HepG2 (cell line): Measurements from ENCODE around the gene SPIN1. TPM values are rescaled to one million over a fixed set of nuclear protein-coding genes. Genes with fewer than 3 reads are reported as not detected.

Experiments used
- ATAC-seq: fragments of 200-7000 bp; cut with Tn5 transposase; 3 replicates; pipeline ENCODE4 v1.9.1; 2020; ENCODE audit warnings: mild to moderate bottlenecking, moderate library complexity
- BruUV-seq: library from RNA; stranded (reverse); fragments of 400-500 nt; replicated peaks from 2 replicates; lab custom pipeline; 2021; lab: Mats Ljungman, UMichigan
- CTCF ChIA-PET: fragments of 300-600 bp; formaldehyde crosslinking; extraction: SDS; loops from one replicate; lab custom pipeline; 2021; ENCODE audit warnings: low total read pairs, inconsistent platforms, low intra/inter-chr PET ratio; lab: Yijun Ruan, JAX
- POLR2A ChIA-PET: fragments of 350-600 bp; sonication (Branson Sonifier 250); formaldehyde crosslinking; loops from one replicate; lab custom pipeline; 2020; ENCODE audit warnings: antibody characterized with exemption, inconsistent platforms; lab: Yijun Ruan, JAX
- DNase-seq: peaks from one replicate; pipeline ENCODE4 v3.0.0-alpha.2; 2015; ENCODE audit warnings: low spot score
- FAIRE-seq: peaks from 3 replicates; lab custom pipeline; 2011; peaks lifted over from hg19 to GRCh38; lab: Jason Lieb, UNC
- H2AFZ ChIP-seq: one replicate; pipeline ENCODE4 v1.6.1; 2011; ENCODE audit warnings: low read length, inconsistent platforms
- H3K27ac ChIP-seq: fragments of 300-600 bp; 3 replicates; pipeline ENCODE4 v1.8.0; 2011; ENCODE audit warnings: mixed run types, mild to moderate bottlenecking, mixed read lengths, low read length, inconsistent platforms; ENCODE audit not compliant: insufficient read depth; ENCODE audit errors: extremely low read length
- H3K27me3 ChIP-seq, 2 experiments: fragments of 200-600 bp in 1 of 2; 2 replicates in 1 of 2; 3 replicates in 1 of 2; pipeline versions ENCODE4 v1.6.0 to v1.8.0; 2011; ENCODE audit warnings: low read length in 2 of 2, mild to moderate bottlenecking in 2 of 2, moderate library complexity in 2 of 2, inconsistent platforms in 1 of 2; ENCODE audit not compliant: insufficient read depth in 2 of 2, control insufficient read depth in 1 of 2
- H3K36me3 ChIP-seq, 2 experiments: fragments of 200-600 bp in 1 of 2; replicated peaks in 1 of 2; 2 replicates in 1 of 2; 3 replicates in 1 of 2; pipeline versions ENCODE4 v1.5.1 to v1.8.0; 2011; ENCODE audit warnings: low read length in 2 of 2, inconsistent platforms in 1 of 2; ENCODE audit not compliant: insufficient read depth in 2 of 2, control insufficient read depth in 1 of 2
- H3K4me1 ChIP-seq: 2 replicates; pipeline ENCODE4 v1.5.1; 2012; ENCODE audit warnings: low read length, inconsistent platforms; ENCODE audit not compliant: insufficient read depth
- H3K4me2 ChIP-seq: 2 replicates; pipeline ENCODE4 v1.6.0; 2011; ENCODE audit warnings: low read depth, low read length, inconsistent platforms
- H3K4me3 ChIP-seq, 3 experiments: fragments of 200-600 bp in 1 of 3; sonication (generic), shearing (Covaris generic) in 1 of 3; replicated peaks in 1 of 3; 2 replicates each; pipeline ENCODE4 v1.5.1; 2011 to 2016; ENCODE audit warnings: low read length in 3 of 3, inconsistent platforms in 2 of 3, low read depth in 2 of 3, mild to moderate bottlenecking in 2 of 3, control low read depth in 1 of 3, mixed read lengths in 1 of 3; ENCODE audit not compliant: insufficient read depth in 1 of 3
- H3K79me2 ChIP-seq: one replicate; pipeline ENCODE4 v1.6.1; 2011; ENCODE audit warnings: low read length, inconsistent platforms; ENCODE audit not compliant: insufficient read depth
- H3K9ac ChIP-seq: 2 replicates; pipeline ENCODE4 v1.6.0; 2011; ENCODE audit warnings: mild to moderate bottlenecking, low read depth, low read length, inconsistent platforms; ENCODE audit not compliant: insufficient read depth
- H3K9me3 ChIP-seq: 2 replicates; pipeline ENCODE4 v1.5.1; 2012; ENCODE audit warnings: mild to moderate bottlenecking, low read length
- H4K20me1 ChIP-seq: 2 replicates; pipeline ENCODE4 v1.6.0; 2011; ENCODE audit warnings: inconsistent platforms, mild to moderate bottlenecking, low read length, moderate library complexity; ENCODE audit not compliant: insufficient read depth
- ASH2L ChIP-seq: fragments of 300-600, 200-600 bp; sonication (generic); IDR thresholded peaks from 2 replicates; pipeline ENCODE4 v1.7.0; 2017; ENCODE audit warnings: low read depth, mild to moderate bottlenecking, moderate library complexity, mixed read lengths, low read length; ENCODE audit not compliant: insufficient read length
- BRD4 ChIP-seq: sonication (generic); formaldehyde crosslinking; IDR thresholded peaks from 2 replicates; pipeline ENCODE4 v1.4.0; 2020; ENCODE audit warnings: missing genetic modification reagents
- FOSL2 ChIP-seq: sonication (generic); formaldehyde crosslinking; IDR thresholded peaks from 2 replicates; pipeline ENCODE4 v1.4.0; 2020; ENCODE audit warnings: missing genetic modification reagents
- NR2C2 ChIP-seq: sonication (generic); formaldehyde crosslinking; IDR thresholded peaks from 2 replicates; pipeline ENCODE4 v1.4.0; 2020; ENCODE audit warnings: missing genetic modification reagents, mild to moderate bottlenecking, moderate library complexity, borderline replicate concordance
- PLSCR1 ChIP-seq: sonication (generic); formaldehyde crosslinking; IDR thresholded peaks from 2 replicates; pipeline ENCODE4 v1.5.0; 2020; ENCODE audit warnings: missing genetic modification reagents, mild to moderate bottlenecking, borderline replicate concordance
- RFX1 ChIP-seq: fragments of 450-650 bp; IDR thresholded peaks from 2 replicates; pipeline ENCODE4 v1.6.1; 2017
- ZNF101 ChIP-seq: sonication (generic); formaldehyde crosslinking; IDR thresholded peaks from 2 replicates; pipeline ENCODE4 v1.4.0; 2020; ENCODE audit warnings: mild to moderate bottlenecking, low read depth, missing genetic modification reagents, borderline replicate concordance
- ZNF20 ChIP-seq: sonication (generic); formaldehyde crosslinking; IDR thresholded peaks from 2 replicates; pipeline ENCODE4 v1.4.0; 2020; ENCODE audit warnings: mild to moderate bottlenecking, moderate library complexity, missing genetic modification reagents
- ZNF256 ChIP-seq: sonication (generic); formaldehyde crosslinking; conservative IDR thresholded peaks from 2 replicates; pipeline ENCODE4 v1.4.0; 2020; ENCODE audit warnings: missing genetic modification reagents
- ZNF335 ChIP-seq: sonication (generic); formaldehyde crosslinking; IDR thresholded peaks from 2 replicates; pipeline ENCODE4 v1.4.0; 2020; ENCODE audit warnings: missing genetic modification reagents
- WGBS: methylation state at CpG from one replicate; pipeline ENCODE4 v1.1.6; 2017; ENCODE audit warnings: low lambda C conversion rate; 5-methylcytosine and 5-hydroxymethylcytosine counted together
- in situ Hi-C: cut with HindIII; loops from 2 replicates; pipeline ENCODE4 v1.10.0; 2017; ENCODE audit warnings: low pct_unique_long_range_greater_than_20kb; ENCODE audit not compliant: extremely low pct_ligation_motif_present
- intact Hi-C: fragments of 100-400 bp; cut with micrococcal nuclease; formaldehyde crosslinking; loops from one replicate; pipeline ENCODE4 v1.10.0; 2022; ENCODE audit not compliant: unreplicated experiment
- polyA plus RNA-seq, 8 experiments: library from polyadenylated mRNA; depleted of rRNA in 3 of 8; stranded (reverse) in 7 of 8; unstranded in 1 of 8; fragments of >200 nt; fragmentation: Illumina TruSeq in 4 of 8; extraction: Trizol in 4 of 8; gene quantifications; 2 replicates each; pipeline versions ENCODE4 v1.2.1 to v1.2.3, GENCODE V29; 2011 to 2016; ENCODE audit warnings: low read depth in 4 of 8, missing spikeins in 1 of 8, mixed read lengths in 1 of 8; ENCODE audit not compliant: insufficient read depth in 1 of 8
- total RNA-seq, 5 experiments: library from RNA; depleted of rRNA; stranded (reverse); fragments of >200 nt; fragmentation: Illumina TruSeq; extraction: Trizol; gene quantifications; 2 replicates each; pipeline ENCODE4 v1.2.3, GENCODE V29; 2016; ENCODE audit warnings: low read depth in 1 of 5

SPIN1 gene
- total and polyA plus RNA-seq, 2 of the 13 experiments (the other 11 are each of a cell fraction or from before 2014, with no cell fraction given), result 20.0 to 24.3 TPM

GRCh38 chr9:88396836-88397577, 8.8 kb downstream of the SPIN1 start:
- peaks cover 0 to 1% of the 10 kb centered on the region in 2 experiments; a peak in 1 of 5 replicates for H3K36me3 ChIP-seq
- no peak overlapping the region for H3K9ac ChIP-seq
- no peaks in the 10 kb centered on the region for H3K27me3 ChIP-seq
- no peak overlapping the region for H3K27ac ChIP-seq
- FAIRE-seq (no peak), DNase-seq (no peak), ATAC-seq (no peak)
- no peaks in the 10 kb centered on the region for H3K9me3 ChIP-seq
- TF ChIP-seq ZNF20 (CRISPR knock-in tag), result no peak
- no peak for TF ChIP-seq RFX1
- TF ChIP-seq ZNF101 (CRISPR knock-in tag), result no peak
- TF ChIP-seq PLSCR1 (CRISPR knock-in tag), result no peak
- no peak for TF ChIP-seq ZNF256 (CRISPR knock-in tag)
- no peak for TF ChIP-seq NR2C2 (CRISPR knock-in tag)
- TF ChIP-seq ASH2L, result no peak
- TF ChIP-seq FOSL2 (CRISPR knock-in tag), result no peak
- TF ChIP-seq BRD4 (CRISPR knock-in tag), result no peak
- TF ChIP-seq ZNF335 (CRISPR knock-in tag), result no peak
- in situ Hi-C loops, result no loop called here
- H3K4me2 ChIP-seq, result no peak overlapping the region
- no TSS peak for BruUV-seq
- 96% methylated on average over 3 of the region's 3 CpGs for WGBS
- ChIA-PET CTCF (no interaction called here), POLR2A (no interaction called here)
- intact Hi-C loops, result no loop called here
- peaks cover 3% of the 10 kb centered on the region; the same call in 1 of the 2 replicates for H4K20me1 ChIP-seq
- H3K4me1 ChIP-seq, result peaks cover 9% of the 10 kb centered on the region; the same call in 1 of the 2 replicates
- H3K4me3 ChIP-seq, result no peak overlapping the region
- H3K79me2 ChIP-seq, result peaks cover 75% of the 10 kb centered on the region
- H2AFZ ChIP-seq, result no peak overlapping the region
